HepG2 (cell line): ENCODE measurements around the gene TBC1D22A.

ENCODE experiments used
- CBX1 ChIP-seq: IDR thresholded peaks from one replicate; pipeline ENCODE4 v1.6.1; 2016; ENCODE audit warnings: antibody characterized with exemption, low read depth
- ELF1 ChIP-seq: sonication (generic); formaldehyde crosslinking; IDR thresholded peaks from 2 replicates; pipeline ENCODE4 v1.4.0; 2020; ENCODE audit warnings: missing genetic modification reagents
- EZH2 ChIP-seq: conservative IDR thresholded peaks from 2 replicates; pipeline ENCODE4 v1.6.1; 2012; ENCODE audit warnings: mild to moderate bottlenecking, low read depth, low read length, moderate library complexity
- HDAC2 ChIP-seq: sonication (generic); formaldehyde crosslinking; IDR thresholded peaks from 2 replicates; pipeline ENCODE4 v1.4.0; 2020; ENCODE audit warnings: missing genetic modification reagents
- PHF8 ChIP-seq: sonication (generic); formaldehyde crosslinking; IDR thresholded peaks from 2 replicates; pipeline ENCODE4 v1.5.0; 2020; ENCODE audit warnings: missing genetic modification reagents
- U2AF2 ChIP-seq: fragments of 200-400 bp; formaldehyde crosslinking; IDR thresholded peaks from 2 replicates; pipeline ENCODE4 v1.6.1; 2017; ENCODE audit warnings: low read depth, mild to moderate bottlenecking, low read length
- ZNF891 ChIP-seq: sonication (generic); formaldehyde crosslinking; IDR thresholded peaks from 2 replicates; pipeline ENCODE4 v1.5.0; 2020; ENCODE audit warnings: mild to moderate bottlenecking, missing genetic modification reagents
- TF ChIP-seq, protein P1 (sequence below): sonication (generic); formaldehyde crosslinking; IDR thresholded peaks from 2 replicates; pipeline ENCODE4 v1.5.0; 2020; ENCODE audit warnings: mild to moderate bottlenecking, missing genetic modification reagents, moderate library complexity

DNA sequence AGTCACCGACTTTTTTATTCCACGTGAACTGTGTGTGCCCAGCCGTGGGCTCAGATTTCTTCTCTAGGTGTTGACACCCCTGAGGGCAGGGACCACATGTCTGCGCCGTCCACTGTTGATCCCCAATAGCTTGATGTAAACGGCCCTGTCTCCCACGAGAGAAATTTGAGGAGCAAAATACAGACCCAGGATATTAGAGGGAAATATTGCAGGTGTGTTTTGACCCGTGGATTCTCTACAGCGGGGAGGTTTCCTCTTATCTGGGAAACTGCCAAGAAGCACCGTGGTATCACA, 437.5 kb downstream of the TBC1D22A start:
- TF ChIP-seq ELF1 (CRISPR knock-in tag): no peak
- no peak for TF ChIP-seq CBX1
- TF ChIP-seq U2AF2: no peak
- no peak for TF ChIP-seq ZNF891
- no peak for TF ChIP-seq HDAC2 (CRISPR knock-in tag)
- no peak for TF ChIP-seq EZH2
- no peak for TF ChIP-seq PHF8 (CRISPR knock-in tag)
- TF ChIP-seq, protein P1, sequence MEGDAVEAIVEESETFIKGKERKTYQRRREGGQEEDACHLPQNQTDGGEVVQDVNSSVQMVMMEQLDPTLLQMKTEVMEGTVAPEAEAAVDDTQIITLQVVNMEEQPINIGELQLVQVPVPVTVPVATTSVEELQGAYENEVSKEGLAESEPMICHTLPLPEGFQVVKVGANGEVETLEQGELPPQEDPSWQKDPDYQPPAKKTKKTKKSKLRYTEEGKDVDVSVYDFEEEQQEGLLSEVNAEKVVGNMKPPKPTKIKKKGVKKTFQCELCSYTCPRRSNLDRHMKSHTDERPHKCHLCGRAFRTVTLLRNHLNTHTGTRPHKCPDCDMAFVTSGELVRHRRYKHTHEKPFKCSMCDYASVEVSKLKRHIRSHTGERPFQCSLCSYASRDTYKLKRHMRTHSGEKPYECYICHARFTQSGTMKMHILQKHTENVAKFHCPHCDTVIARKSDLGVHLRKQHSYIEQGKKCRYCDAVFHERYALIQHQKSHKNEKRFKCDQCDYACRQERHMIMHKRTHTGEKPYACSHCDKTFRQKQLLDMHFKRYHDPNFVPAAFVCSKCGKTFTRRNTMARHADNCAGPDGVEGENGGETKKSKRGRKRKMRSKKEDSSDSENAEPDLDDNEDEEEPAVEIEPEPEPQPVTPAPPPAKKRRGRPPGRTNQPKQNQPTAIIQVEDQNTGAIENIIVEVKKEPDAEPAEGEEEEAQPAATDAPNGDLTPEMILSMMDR (CRISPR knock-in tag): no peak
